Loucy (cell line): ENCODE data around the gene GNAZ.

ENCODE experiments used
- H2AFZ ChIP-seq: fragments of 200-600 bp; sonication (generic); 2 replicates; pipeline ENCODE4 v1.6.0; 2016; ENCODE audit warnings: antibody characterized with exemption, mild to moderate bottlenecking, low read length, moderate library complexity
- H3F3A ChIP-seq: fragments of 200-600 bp; 2 replicates; pipeline ENCODE4 v1.6.0; 2016; ENCODE audit warnings: antibody characterized with exemption, low read depth, mild to moderate bottlenecking
- H3K27me3 ChIP-seq: fragments of 200-600 bp; sonication (generic); 2 replicates; pipeline ENCODE4 v1.6.1; 2014; ENCODE audit warnings: low read length, mild to moderate bottlenecking; ENCODE audit not compliant: insufficient read depth, poor library complexity, severe bottlenecking
- H3K36me3 ChIP-seq: fragments of 200-600 bp; sonication (generic); 2 replicates; pipeline ENCODE4 v1.6.1; 2016; ENCODE audit warnings: low read length; ENCODE audit not compliant: insufficient read depth
- H3K4me1 ChIP-seq: fragments of 200-600 bp; sonication (generic); 2 replicates; pipeline ENCODE4 v1.5.1; 2014; ENCODE audit warnings: low read length, mild to moderate bottlenecking; ENCODE audit not compliant: insufficient read depth, poor library complexity, severe bottlenecking
- H3K4me2 ChIP-seq: fragments of 200-600 bp; sonication (generic); 2 replicates; pipeline ENCODE4 v1.6.0; 2014; ENCODE audit warnings: antibody characterized with exemption, low read length, low read depth, mild to moderate bottlenecking; ENCODE audit not compliant: poor library complexity, severe bottlenecking
- H3K4me3 ChIP-seq: fragments of 200-600 bp; sonication (generic); 2 replicates; pipeline ENCODE4 v1.5.1; 2014; ENCODE audit warnings: low read length, mild to moderate bottlenecking, mixed read lengths; ENCODE audit not compliant: poor library complexity, severe bottlenecking
- H3K79me2 ChIP-seq: fragments of 200-600 bp; sonication (generic); 2 replicates; pipeline ENCODE4 v1.6.1; 2014; ENCODE audit warnings: low read length; ENCODE audit not compliant: insufficient read depth
- H3K9ac ChIP-seq: fragments of 200-600 bp; sonication (generic); 2 replicates; pipeline ENCODE4 v1.6.0; 2014; ENCODE audit warnings: mild to moderate bottlenecking, low read depth, low read length, moderate library complexity; ENCODE audit not compliant: poor library complexity, severe bottlenecking
- H3K9me2 ChIP-seq: fragments of 200-600 bp; sonication (generic); replicated peaks from 2 replicates; pipeline ENCODE4 v1.6.1; 2016; ENCODE audit warnings: low read depth, low read length, mixed read lengths
- H3K9me3 ChIP-seq: fragments of 200-600 bp; sonication (generic); 2 replicates; pipeline ENCODE4 v1.6.1; 2014; ENCODE audit warnings: mild to moderate bottlenecking, antibody characterized with exemption, low read length, low read depth; ENCODE audit not compliant: insufficient read depth
- H4K20me1 ChIP-seq: fragments of 200-600 bp; sonication (generic); 2 replicates; pipeline ENCODE4 v1.6.0; 2014; ENCODE audit warnings: antibody characterized with exemption, low read length, mild to moderate bottlenecking; ENCODE audit not compliant: insufficient read depth, poor library complexity, severe bottlenecking
- CTCF ChIP-seq: fragments of 200-600 bp; sonication (generic); conservative IDR thresholded peaks from 2 replicates; pipeline ENCODE4 v1.5.1; 2014; ENCODE audit warnings: mild to moderate bottlenecking, antibody characterized with exemption, low read length
- EZH2phosphoT487 ChIP-seq: fragments of 200-600 bp; IDR thresholded peaks from 2 replicates; pipeline ENCODE4 v1.6.1; 2018; ENCODE audit warnings: antibody characterized with exemption, mild to moderate bottlenecking, moderate library complexity, borderline replicate concordance

Gene GNAZ

GRCh38 chr22:23094260-23094659, 23.9 kb downstream of the GNAZ start:
- Histone ChIP-seq H3K4me1 (no peaks in the 10 kb centered on the region), H3K4me3 (no peak overlapping the region), H4K20me1 (no peaks in the 10 kb centered on the region), H3K4me2 (no peak overlapping the region), H3K9me2 (no peaks in the 10 kb centered on the region), H3K9me3 (no peaks in the 10 kb centered on the region), H3K36me3 (no peaks in the 10 kb centered on the region), H3F3A (no peaks in the 10 kb centered on the region), H2AFZ (no peak overlapping the region), H3K79me2 (no peaks in the 10 kb centered on the region), H3K27me3 (no peaks in the 10 kb centered on the region), H3K9ac (no peak overlapping the region)
- TF ChIP-seq EZH2phosphoT487 (no peak), CTCF (no peak)

DNA sequence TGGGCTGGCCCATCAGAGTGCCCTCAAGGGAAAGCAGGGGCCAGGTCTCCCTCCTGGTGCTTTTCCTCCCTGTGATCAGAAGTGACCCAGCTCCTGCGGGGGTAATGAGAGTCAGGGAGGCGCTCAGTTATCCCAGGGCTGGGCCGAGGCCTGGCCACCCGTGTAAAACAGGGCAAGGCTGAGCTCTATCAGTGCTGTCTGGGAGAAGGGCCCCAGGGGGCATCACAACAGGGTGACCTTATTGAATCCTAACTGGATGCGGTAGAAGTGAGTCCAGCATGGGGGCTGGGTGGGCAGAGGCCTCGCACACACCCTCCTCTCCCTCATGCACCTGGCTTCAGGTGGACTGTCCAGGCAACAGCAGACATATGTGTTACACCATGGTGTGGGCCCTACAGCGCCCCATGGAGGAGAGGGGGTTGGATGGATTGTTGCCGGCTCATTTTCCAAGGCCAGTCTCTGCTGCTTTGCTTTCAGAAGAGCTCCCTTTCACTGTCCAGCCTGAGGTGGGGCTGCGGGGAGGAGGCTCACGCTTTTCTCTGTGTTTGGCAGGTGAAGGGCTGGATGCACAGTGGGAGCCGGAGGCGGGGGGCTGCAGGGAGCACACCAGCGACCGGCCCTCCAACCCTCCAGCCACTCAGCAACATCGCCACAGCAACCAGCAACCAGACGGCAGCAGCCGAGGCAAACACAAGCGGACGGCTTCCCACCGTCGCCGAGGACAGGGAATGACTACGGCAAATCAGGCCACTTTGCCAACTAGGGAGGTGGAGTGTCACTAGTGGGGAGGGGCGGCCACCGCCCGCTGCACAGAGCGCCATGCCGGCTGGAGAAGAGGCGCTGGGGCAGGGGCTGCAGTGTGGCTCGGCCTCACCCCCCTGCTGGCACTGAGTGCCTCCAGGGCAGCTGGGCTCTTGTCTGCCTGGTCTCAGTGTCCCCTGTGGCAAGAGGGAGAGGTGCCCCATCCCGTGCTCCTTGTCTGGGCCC, 24.7 kb downstream of the GNAZ start:
- Histone ChIP-seq H2AFZ (no peak overlapping the region), H3K4me2 (no peak overlapping the region), H3K9ac (no peak overlapping the region), H4K20me1 (no peaks in the 10 kb centered on the region), H3K4me1 (no peaks in the 10 kb centered on the region), H3F3A (no peaks in the 10 kb centered on the region), H3K79me2 (no peaks in the 10 kb centered on the region), H3K4me3 (no peak overlapping the region), H3K9me2 (no peaks in the 10 kb centered on the region), H3K9me3 (no peaks in the 10 kb centered on the region), H3K36me3 (no peaks in the 10 kb centered on the region), H3K27me3 (no peaks in the 10 kb centered on the region)
- TF ChIP-seq CTCF (no peak), EZH2phosphoT487 (no peak)

GRCh38 chr22:23095733-23096342, 25.5 kb downstream of the GNAZ start:
- Histone ChIP-seq H4K20me1 (no peaks in the 10 kb centered on the region), H2AFZ (no peak overlapping the region), H3K4me1 (no peaks in the 10 kb centered on the region), H3K79me2 (no peaks in the 10 kb centered on the region), H3K36me3 (no peaks in the 10 kb centered on the region), H3F3A (no peaks in the 10 kb centered on the region), H3K9ac (no peak overlapping the region), H3K27me3 (no peaks in the 10 kb centered on the region), H3K4me2 (no peak overlapping the region), H3K9me3 (no peaks in the 10 kb centered on the region), H3K4me3 (no peak overlapping the region), H3K9me2 (no peaks in the 10 kb centered on the region)
- no peak for TF ChIP-seq CTCF
- TF ChIP-seq EZH2phosphoT487 = no peak
